ENCODE data around the gene SLC35A4. TPM values are rescaled to one million over a fixed set of nuclear protein-coding genes. Genes with fewer than 3 reads are reported as not detected.

SLC35A4 gene
- total and polyA plus RNA-seq, 2 of the 13 experiments (the other 11 are each of a cell fraction or from before 2014, with no cell fraction given), result 0.71 to 4.0 TPM

GRCh38 chr5:140547508-140548299, 16.9 kb upstream of the SLC35A4 start, which contains the start of gene EIF4EBP3 (continued):
- TF ChIP-seq PHF20 (CRISPR knock-in tag; IDR thresholded peaks at IDR 0.05) (peak; percentile 60; the same call in 1 of the 2 replicates), ZNF816 (CRISPR knock-in tag; IDR thresholded peaks at IDR 0.05; ENCODE audit: borderline replicate concordance) (0 out of 2 replicates have a peak, but pooled peaks have one; percentile 33), ZFP82 (CRISPR knock-in tag; IDR thresholded peaks at IDR 0.05; ENCODE audit: borderline replicate concordance) (no peak; the same call in 1 of the 2 replicates), BCL6 (CRISPR knock-in tag; IDR thresholded peaks at IDR 0.05) (peak; percentile 78), ZNF264 (CRISPR knock-in tag; IDR thresholded peaks at IDR 0.05) (peak; percentile 82; the same call in 1 of the 2 replicates), PATZ1 (CRISPR knock-in tag; IDR thresholded peaks at IDR 0.05) (peak; percentile 10; the same call in 1 of the 2 replicates), GABPB1 (CRISPR knock-in tag; IDR thresholded peaks at IDR 0.05) (peak; percentile 74), ETV5 (CRISPR knock-in tag; IDR thresholded peaks at IDR 0.05; ENCODE audit: borderline replicate concordance) (0 out of 2 replicates have a peak, but pooled peaks have one; percentile 26), ZNF850 (CRISPR knock-in tag; conservative IDR thresholded peaks at IDR 0.05) (0 out of 2 replicates have a peak, but pooled peaks have one; percentile 13), RAD51 (IDR thresholded peaks at IDR 0.05; ENCODE audit: borderline replicate concordance) (peak; percentile 68), TFE3 (CRISPR knock-in tag; IDR thresholded peaks at IDR 0.05) (peak; percentile 84), ZNF296 (CRISPR knock-in tag; conservative IDR thresholded peaks at IDR 0.05) (no peak), HNRNPL (IDR thresholded peaks at IDR 0.05; ENCODE audit: low read depth, low read length) (0 out of 2 replicates have a peak, but pooled peaks have one; percentile 32), DNMT3B (CRISPR knock-in tag; conservative IDR thresholded peaks at IDR 0.05) (no peak), U2AF2 (IDR thresholded peaks at IDR 0.05; ENCODE audit: low read depth, low read length) (no peak), KAT2B (IDR thresholded peaks at IDR 0.05; ENCODE audit: borderline replicate concordance, low read depth, low read length) (no peak)
- TF ChIP-seq, protein P1, sequence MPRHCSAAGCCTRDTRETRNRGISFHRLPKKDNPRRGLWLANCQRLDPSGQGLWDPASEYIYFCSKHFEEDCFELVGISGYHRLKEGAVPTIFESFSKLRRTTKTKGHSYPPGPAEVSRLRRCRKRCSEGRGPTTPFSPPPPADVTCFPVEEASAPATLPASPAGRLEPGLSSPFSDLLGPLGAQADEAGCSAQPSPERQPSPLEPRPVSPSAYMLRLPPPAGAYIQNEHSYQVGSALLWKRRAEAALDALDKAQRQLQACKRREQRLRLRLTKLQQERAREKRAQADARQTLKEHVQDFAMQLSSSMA (CRISPR knock-in tag; IDR thresholded peaks at IDR 0.05), result 0 out of 2 replicates have a peak, but pooled peaks have one; percentile 11
- TF ChIP-seq, protein P2, sequence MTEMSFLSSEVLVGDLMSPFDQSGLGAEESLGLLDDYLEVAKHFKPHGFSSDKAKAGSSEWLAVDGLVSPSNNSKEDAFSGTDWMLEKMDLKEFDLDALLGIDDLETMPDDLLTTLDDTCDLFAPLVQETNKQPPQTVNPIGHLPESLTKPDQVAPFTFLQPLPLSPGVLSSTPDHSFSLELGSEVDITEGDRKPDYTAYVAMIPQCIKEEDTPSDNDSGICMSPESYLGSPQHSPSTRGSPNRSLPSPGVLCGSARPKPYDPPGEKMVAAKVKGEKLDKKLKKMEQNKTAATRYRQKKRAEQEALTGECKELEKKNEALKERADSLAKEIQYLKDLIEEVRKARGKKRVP (CRISPR knock-in tag; IDR thresholded peaks at IDR 0.05), result no peak
- TF ChIP-seq, protein P3, sequence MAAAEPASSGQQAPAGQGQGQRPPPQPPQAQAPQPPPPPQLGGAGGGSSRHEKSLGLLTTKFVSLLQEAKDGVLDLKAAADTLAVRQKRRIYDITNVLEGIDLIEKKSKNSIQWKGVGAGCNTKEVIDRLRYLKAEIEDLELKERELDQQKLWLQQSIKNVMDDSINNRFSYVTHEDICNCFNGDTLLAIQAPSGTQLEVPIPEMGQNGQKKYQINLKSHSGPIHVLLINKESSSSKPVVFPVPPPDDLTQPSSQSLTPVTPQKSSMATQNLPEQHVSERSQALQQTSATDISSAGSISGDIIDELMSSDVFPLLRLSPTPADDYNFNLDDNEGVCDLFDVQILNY (CRISPR knock-in tag; conservative IDR thresholded peaks at IDR 0.05), result no peak
- TF ChIP-seq, protein P4, sequence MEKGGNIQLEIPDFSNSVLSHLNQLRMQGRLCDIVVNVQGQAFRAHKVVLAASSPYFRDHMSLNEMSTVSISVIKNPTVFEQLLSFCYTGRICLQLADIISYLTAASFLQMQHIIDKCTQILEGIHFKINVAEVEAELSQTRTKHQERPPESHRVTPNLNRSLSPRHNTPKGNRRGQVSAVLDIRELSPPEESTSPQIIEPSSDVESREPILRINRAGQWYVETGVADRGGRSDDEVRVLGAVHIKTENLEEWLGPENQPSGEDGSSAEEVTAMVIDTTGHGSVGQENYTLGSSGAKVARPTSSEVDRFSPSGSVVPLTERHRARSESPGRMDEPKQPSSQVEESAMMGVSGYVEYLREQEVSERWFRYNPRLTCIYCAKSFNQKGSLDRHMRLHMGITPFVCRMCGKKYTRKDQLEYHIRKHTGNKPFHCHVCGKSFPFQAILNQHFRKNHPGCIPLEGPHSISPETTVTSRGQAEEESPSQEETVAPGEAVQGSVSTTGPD (CRISPR knock-in tag; IDR thresholded peaks at IDR 0.05), result no peak

Measured in HepG2 (cell line).